Thoracic aorta (tissue), 2 donors: ENCODE data around the gene STON1. TPM values are rescaled to one million over a fixed set of nuclear protein-coding genes. Genes with fewer than 3 reads are reported as not detected.

Source experiments
- ATAC-seq: fragments of 150-250 bp; one replicate; pipeline ENCODE4 v1.8.0; 2017; ENCODE audit warnings: low read depth; ENCODE audit not compliant: insufficient number of reproducible peaks, low FRiP score
- DNase-seq: peaks from one replicate; pipeline ENCODE4 v3.0.0-alpha.2; 2020; ENCODE audit warnings: low spot score
- H3K27ac ChIP-seq, 2 donors: fragments of 200-600 bp; sonication (generic); 1 replicate in 1 of 2; 2 replicates in 1 of 2; pipeline ENCODE4 v1.5.1; 2016; ENCODE audit warnings: mild to moderate bottlenecking in 2 of 2, moderate library complexity in 2 of 2
- H3K27me3 ChIP-seq: fragments of 200-600 bp; sonication (generic); replicated peaks from 2 replicates; pipeline ENCODE4 v1.6.0; 2016; ENCODE audit warnings: mild to moderate bottlenecking; ENCODE audit not compliant: insufficient read depth
- H3K36me3 ChIP-seq: fragments of 200-600 bp; sonication (generic); one replicate; pipeline ENCODE4 v1.5.1; 2016
- H3K4me1 ChIP-seq, 2 donors: fragments of 200-600 bp; sonication (generic); 1 replicate in 1 of 2; 2 replicates in 1 of 2; pipeline versions ENCODE4 v1.5.1 to v1.6.0; 2016; ENCODE audit warnings: low read depth in 2 of 2, mild to moderate bottlenecking in 1 of 2; ENCODE audit not compliant: control insufficient read depth in 1 of 2
- H3K4me3 ChIP-seq: fragments of 200-600 bp; sonication (generic); 2 replicates; pipeline ENCODE4 v1.5.1; 2016; ENCODE audit warnings: mild to moderate bottlenecking
- H3K9me3 ChIP-seq: fragments of 200-600 bp; sonication (generic); 2 replicates; pipeline ENCODE4 v1.5.1; 2016
- total RNA-seq, 2 donors: library from RNA; depleted of rRNA; stranded (reverse); fragments of >200 nt; gene quantifications; one replicate each; pipeline versions ENCODE4 v1.1.0 to v1.2.3, GENCODE V29; 2016
- TF ChIP-seq, protein P1 (sequence below): fragments of 200-600 bp; sonication (generic); IDR thresholded peaks from one replicate; pipeline ENCODE4 v1.5.1; 2019; ENCODE audit warnings: antibody characterized with exemption

Gene STON1
- total RNA-seq, 2 donors from 2014 or later = 39.2 to 42.4 TPM

DNA sequence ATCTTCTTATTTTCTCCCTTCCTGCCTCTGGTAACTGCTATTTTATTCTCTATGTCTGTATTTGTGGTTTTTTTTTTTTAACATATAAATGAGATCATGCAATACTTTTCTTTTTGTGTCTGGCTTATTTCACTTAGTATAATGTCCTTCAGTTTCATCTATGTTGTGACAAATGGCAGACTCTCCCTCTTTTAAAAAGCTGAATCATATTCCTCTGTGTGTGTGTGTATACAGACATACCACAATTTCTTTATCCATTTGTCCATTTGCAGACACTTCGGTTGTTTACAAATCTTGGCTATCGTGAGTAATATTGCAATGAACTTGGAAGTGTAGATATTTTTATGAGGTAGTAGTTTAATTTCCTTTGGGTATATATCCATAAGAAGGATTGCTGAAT, 94.7 kb downstream of the STON1 start:
- H3K27ac ChIP-seq = no peak overlapping the region
- no peaks in the 10 kb centered on the region for H3K36me3 ChIP-seq
- TF ChIP-seq, protein P1, sequence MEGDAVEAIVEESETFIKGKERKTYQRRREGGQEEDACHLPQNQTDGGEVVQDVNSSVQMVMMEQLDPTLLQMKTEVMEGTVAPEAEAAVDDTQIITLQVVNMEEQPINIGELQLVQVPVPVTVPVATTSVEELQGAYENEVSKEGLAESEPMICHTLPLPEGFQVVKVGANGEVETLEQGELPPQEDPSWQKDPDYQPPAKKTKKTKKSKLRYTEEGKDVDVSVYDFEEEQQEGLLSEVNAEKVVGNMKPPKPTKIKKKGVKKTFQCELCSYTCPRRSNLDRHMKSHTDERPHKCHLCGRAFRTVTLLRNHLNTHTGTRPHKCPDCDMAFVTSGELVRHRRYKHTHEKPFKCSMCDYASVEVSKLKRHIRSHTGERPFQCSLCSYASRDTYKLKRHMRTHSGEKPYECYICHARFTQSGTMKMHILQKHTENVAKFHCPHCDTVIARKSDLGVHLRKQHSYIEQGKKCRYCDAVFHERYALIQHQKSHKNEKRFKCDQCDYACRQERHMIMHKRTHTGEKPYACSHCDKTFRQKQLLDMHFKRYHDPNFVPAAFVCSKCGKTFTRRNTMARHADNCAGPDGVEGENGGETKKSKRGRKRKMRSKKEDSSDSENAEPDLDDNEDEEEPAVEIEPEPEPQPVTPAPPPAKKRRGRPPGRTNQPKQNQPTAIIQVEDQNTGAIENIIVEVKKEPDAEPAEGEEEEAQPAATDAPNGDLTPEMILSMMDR = no peak
- H3K4me3 ChIP-seq = no peak overlapping the region
- no peaks in the 10 kb centered on the region for H3K27me3 ChIP-seq
- no peaks in the 10 kb centered on the region for H3K4me1 ChIP-seq
- ATAC-seq (no peak), DNase-seq (no peak)
- peaks cover 9% of the 10 kb centered on the region for H3K9me3 ChIP-seq

DNA sequence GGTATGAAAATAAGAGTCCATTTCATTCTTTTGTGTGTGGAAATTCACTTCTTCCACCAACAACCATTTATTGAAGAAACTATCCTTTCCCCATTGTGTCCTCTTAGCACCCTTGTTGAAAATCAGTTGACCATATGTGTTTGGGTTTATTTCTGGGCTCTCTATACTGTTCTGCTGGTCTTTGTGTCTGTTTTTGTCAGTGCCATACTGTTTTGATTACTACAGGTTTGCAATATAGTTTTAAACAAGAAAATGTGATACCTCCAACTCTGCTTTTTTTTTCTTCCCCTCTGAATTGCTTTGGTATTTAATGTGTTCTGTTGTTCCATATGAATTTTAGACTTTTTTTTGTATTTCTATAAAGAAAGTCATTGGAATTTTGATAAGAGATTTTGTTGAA, 96.1 kb downstream of the STON1 start:
- DNase-seq (no peak), ATAC-seq (no peak)
- peaks cover 9% of the 10 kb centered on the region for H3K9me3 ChIP-seq
- no peaks in the 10 kb centered on the region for H3K27me3 ChIP-seq
- H3K27ac ChIP-seq = no peak overlapping the region
- no peaks in the 10 kb centered on the region for H3K36me3 ChIP-seq
- H3K4me1 ChIP-seq = no peaks in the 10 kb centered on the region
- no peak overlapping the region for H3K4me3 ChIP-seq
- TF ChIP-seq, protein P1 = no peak

DNA sequence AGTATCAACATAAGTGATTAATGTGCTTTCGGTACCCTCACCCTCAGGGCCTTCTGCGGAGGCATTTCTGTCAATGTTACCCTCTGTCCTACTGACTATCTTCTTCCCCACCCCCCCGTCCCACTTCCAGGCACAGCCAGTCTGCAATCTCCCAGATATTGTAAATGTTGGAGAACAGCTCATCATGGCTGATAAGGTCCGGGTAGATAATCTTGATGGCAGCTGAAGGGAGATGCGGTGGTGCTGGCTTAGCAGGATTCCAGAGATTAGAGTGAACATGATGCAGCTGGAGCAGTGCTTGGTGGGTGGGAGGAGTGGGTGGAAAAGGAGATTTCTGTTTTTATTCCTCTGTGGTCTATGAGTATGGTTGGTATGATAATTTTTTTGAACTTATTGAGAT, 103.2 kb downstream of the STON1 start:
- DNase-seq = no peak
- Histone ChIP-seq H3K27me3 (no peaks in the 10 kb centered on the region), H3K9me3 (no peaks in the 10 kb centered on the region), H3K4me3 (no peak overlapping the region), H3K27ac (no peak overlapping the region), H3K36me3 (no peaks in the 10 kb centered on the region), H3K4me1 (no peaks in the 10 kb centered on the region)
- TF ChIP-seq, protein P1 = no peak
- no peak for ATAC-seq

DNA sequence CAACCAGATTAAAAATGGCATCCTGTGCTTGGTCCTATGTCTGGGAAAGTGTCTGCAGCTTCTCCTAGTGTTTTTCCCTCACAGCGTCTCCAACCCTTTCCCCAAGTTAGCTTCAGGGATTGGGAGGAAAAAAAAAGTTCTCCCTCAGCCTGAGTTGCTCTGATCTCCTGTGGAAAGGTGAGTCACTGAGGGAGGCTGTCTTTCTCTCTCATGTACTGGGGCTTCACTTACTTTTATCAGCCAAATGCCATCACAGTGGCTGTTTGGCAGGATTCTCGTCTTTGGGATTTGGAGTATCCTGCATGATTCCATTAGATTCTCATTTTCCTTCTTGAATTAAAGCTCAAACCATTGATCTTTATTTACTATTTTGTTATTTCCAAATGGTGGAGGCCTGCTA, 105.8 kb downstream of the STON1 start:
- ATAC-seq = no peak

DNA sequence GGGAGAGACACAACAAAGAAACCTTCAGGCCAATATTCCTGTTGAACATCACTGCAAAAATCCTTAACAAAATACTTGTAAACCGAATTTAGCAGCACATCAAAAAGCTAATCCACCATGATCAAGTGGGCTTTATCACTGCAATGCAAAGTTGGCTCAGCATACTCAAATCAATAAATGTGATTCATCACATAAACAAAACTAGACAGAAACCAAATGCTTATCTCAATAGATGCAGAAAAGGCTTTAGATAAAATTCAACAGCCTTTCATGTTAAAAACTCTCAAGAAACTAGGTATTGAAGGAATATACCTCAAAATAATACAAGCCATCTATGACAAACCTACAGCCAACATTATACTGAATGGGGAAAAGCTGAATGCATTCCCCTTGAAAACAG, 108.3 kb downstream of the STON1 start:
- no peak for ATAC-seq

More for the DNA sequence above, 105.8 kb downstream of the STON1 start:
- Histone ChIP-seq H3K9me3 (no peaks in the 10 kb centered on the region), H3K4me3 (no peak overlapping the region), H3K36me3 (no peaks in the 10 kb centered on the region), H3K27ac (no peak overlapping the region), H3K27me3 (no peaks in the 10 kb centered on the region), H3K4me1 (no peaks in the 10 kb centered on the region)
- TF ChIP-seq, protein P1 = no peak
- no peak for DNase-seq

More for the DNA sequence above, 108.3 kb downstream of the STON1 start:
- H3K4me1 ChIP-seq = no peaks in the 10 kb centered on the region
- TF ChIP-seq, protein P1 = no peak
- H3K27ac ChIP-seq = no peak overlapping the region
- H3K36me3 ChIP-seq = no peaks in the 10 kb centered on the region
- no peak overlapping the region for H3K4me3 ChIP-seq
- H3K9me3 ChIP-seq = no peaks in the 10 kb centered on the region
- DNase-seq = no peak
- H3K27me3 ChIP-seq = no peaks in the 10 kb centered on the region

Other genes starting within 250 kb of the STON1 start
- gene FOXN2, start 215.5 kb upstream of the STON1 start, total RNA-seq = 10 to 100 TPM; 20.7 to 26.7 TPM
- 10 to 100 TPM; 23.8 to 29.7 TPM for gene PPP1R21, start 89.4 kb upstream of the STON1 start, total RNA-seq
- gene GTF2A1L, start 87.7 kb downstream of the STON1 start, total RNA-seq = 1 to 10 TPM in 1 of 2 donors, under 1 TPM in 1; 0.27 to 1.6 TPM
- not detected for gene LHCGR, start 225.6 kb downstream of the STON1 start, total RNA-seq